ENCODE measurements around the gene TMEM154. TPM values are rescaled to one million over a fixed set of nuclear protein-coding genes. Genes with fewer than 3 reads are reported as not detected.

TMEM154 gene
- polyA plus RNA-seq, 3 donors from 2014 or later = 3.4 to 9.9 (median 5.0) TPM

DNA sequence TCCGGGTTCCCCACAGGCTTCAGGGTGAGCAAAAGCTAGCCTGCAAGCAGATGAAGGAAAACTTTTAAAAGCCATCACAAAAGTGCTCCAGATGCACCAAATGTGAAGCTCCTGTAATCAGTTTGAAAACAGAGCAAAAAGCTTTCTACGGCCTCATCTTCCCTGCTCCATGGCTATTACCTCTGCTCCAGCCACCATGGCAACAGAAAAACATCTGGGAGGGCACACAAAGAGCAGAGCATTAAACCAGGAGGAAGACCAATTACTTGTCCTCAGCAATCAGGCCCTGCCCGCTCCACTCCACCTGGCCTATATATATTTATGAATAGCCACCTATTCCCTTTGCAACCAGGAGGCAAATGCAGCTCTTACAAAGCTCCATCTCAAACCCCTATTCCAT, 33.6 kb downstream of the TMEM154 start:
- H3K9me3 Mint-ChIP-seq = no peaks in the 10 kb centered on the region
- peak overlapping the region in 1 of 6 donors; percentile 10 for H3K27ac Mint-ChIP-seq
- DNase-seq = no peak
- H3K27me3 Mint-ChIP-seq (ENCODE audit: low read depth in 3 of 3) = peaks cover 0 to 3% (median 1%) of the 10 kb centered on the region in 3 donors
- H3K36me3 Mint-ChIP-seq = no peaks in the 10 kb centered on the region
- H3K4me1 Mint-ChIP-seq = peaks cover 8 to 12% of the 10 kb centered on the region in 2 donors
- no peak overlapping the region for H3K4me3 Mint-ChIP-seq

DNA sequence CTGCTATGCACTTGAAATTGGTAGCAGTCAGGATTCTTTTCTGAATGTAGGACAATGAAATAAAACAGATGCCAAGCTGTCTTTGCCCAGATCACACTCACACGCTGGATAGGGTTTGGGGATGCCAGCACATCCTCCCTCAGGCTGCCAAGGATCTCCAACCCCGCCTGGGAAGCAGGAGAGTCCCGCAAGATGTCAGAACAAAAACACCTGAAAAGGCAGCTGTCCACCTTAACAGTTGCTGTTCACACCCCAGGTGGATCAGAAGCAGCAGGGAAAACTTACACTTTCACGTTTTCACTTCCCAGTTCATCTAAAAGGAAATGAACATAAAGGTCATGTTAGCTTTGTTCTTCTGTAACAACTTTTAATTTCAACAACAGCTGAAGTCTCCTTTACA, 35.7 kb downstream of the TMEM154 start:
- H3K36me3 Mint-ChIP-seq = no peaks in the 10 kb centered on the region
- DNase-seq = no peak
- no peaks in the 10 kb centered on the region for H3K9me3 Mint-ChIP-seq
- H3K27me3 Mint-ChIP-seq (ENCODE audit: low read depth in 3 of 3) = peaks cover 0 to 3% (median 1%) of the 10 kb centered on the region in 3 donors
- H3K27ac Mint-ChIP-seq = peak overlapping the region in 2 of 6 donors; percentile 9 to 20
- no peak overlapping the region for H3K4me3 Mint-ChIP-seq
- H3K4me1 Mint-ChIP-seq = peaks cover 8 to 12% of the 10 kb centered on the region in 2 donors

DNA sequence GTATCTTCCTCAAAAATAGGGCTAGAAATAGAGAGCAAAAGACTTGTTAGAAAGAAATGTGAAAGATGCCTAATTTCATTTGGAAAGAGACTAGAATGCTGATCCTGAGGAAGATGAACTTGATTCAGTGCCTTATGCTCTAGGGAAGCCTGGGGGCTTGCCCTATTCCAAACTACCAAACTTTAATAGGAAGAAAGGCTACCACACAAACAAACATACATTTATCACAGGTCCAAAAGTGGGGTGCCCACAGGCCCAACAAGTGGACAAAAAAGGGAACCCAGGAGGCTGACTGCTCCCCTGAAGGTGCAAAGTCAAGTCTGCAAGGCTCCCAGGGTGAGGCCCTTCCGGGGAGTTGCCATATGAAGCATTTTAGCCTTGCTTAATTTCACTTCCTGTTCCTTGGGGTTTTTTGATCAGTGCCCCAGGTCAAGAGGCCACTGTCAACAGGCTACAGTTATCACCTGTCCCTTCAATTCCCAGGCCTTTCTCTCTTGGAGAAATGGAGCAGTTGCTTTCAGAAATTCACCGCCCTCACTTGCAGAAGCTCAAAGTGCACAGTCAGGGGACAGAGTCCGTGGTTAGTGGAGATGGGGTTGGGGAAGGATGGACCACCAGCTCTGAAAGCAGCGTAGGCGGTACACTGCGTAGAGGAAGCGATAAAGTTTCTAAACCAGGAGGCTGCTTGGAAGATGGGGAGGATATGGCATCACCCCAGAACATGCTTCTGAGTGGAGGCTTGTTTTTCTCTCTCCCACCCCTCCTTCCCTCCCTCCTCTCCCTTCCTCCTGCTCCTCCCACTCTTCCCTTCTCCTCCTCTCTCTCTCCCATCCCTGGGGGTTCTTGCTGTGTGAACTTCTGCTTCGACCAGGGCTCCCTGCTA, 36.4 kb downstream of the TMEM154 start:
- Mint-ChIP-seq H3K27ac (peak overlapping the region in 2 of 6 donors; percentile 9 to 20), H3K4me1 (peaks cover 8 to 12% of the 10 kb centered on the region in 2 donors), H3K27me3 (ENCODE audit: low read depth in 3 of 3) (peaks cover 0 to 3% (median 1%) of the 10 kb centered on the region in 3 donors), H3K36me3 (no peaks in the 10 kb centered on the region), H3K4me3 (no peak overlapping the region), H3K9me3 (no peaks in the 10 kb centered on the region)
- peak in 1 of 3 donors; percentile 9 for DNase-seq

DNA sequence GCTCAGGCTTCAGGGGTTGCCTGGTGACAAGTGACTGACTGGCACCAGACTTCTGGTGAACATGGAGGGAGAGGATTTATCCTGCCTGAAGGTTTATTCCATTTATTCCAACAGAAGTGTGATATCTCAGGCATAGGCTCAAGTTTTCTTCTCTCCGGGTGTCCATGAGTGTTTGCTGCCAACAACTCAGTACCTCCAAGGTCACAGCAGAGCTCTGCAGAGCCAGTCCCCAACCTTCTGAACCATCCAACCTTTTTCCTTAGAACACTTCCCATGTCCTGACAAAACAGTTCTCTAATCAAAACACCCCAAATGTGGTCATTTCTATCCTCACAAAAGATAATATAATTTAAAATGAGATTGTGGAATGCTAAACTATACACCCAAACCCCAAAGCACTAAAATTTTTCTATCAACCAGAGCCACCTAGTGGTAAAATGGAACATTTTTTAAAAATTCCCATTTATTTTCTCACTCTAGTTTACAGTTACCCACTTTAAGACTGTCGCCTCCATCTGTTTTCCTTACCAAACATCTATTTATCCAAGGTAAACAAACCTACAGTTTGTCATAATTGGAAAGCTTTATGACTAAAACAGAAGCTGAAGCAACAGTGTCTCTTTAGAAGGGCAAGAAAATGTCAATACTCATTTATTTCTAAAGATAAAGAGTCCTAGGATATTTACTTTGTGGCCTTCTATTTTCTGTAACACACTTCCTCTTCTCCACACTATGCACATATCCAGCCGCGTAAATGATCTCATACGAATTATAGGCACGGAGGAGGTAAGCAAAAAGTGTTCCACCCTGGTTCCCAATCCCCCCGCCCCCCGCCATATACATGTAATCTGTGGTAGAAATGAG, 39.5 kb downstream of the TMEM154 start:
- no peak overlapping the region for H3K27ac Mint-ChIP-seq
- peaks cover 0 to 2% (median 1%) of the 10 kb centered on the region in 3 donors for H3K27me3 Mint-ChIP-seq (ENCODE audit: low read depth in 3 of 3)
- no peak overlapping the region for H3K4me3 Mint-ChIP-seq
- no peaks in the 10 kb centered on the region for H3K9me3 Mint-ChIP-seq
- no peaks in the 10 kb centered on the region for H3K36me3 Mint-ChIP-seq
- peaks cover 8 to 12% of the 10 kb centered on the region in 2 donors for H3K4me1 Mint-ChIP-seq
- peak; percentile 4 to 24 (median 19) for DNase-seq

DNA sequence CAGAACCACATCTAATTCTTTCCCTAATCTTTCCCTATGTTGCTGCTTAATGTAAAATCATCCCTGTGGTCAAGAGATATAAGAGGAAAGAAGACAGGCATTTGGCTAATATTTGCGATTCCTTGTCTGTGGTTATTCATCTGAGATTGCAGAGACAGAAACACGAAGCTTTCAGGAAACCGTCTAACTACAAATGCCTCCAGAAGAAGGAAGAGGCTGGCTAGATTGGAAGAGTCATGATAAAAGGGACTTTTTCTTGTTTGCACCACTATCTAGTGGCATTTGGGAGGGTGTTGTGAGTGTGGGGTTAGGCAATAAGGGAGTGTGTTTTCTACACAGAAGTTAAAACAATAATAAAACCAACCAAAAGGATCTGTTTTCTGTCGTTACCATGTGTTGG, 43.9 kb downstream of the TMEM154 start:
- Mint-ChIP-seq H3K4me3 (no peak overlapping the region), H3K27ac (no peak overlapping the region), H3K27me3 (ENCODE audit: low read depth in 3 of 3) (no peaks in the 10 kb centered on the region), H3K9me3 (no peaks in the 10 kb centered on the region), H3K36me3 (peaks cover 0 to 3% (median 0%) of the 10 kb centered on the region in 3 donors), H3K4me1 (no peaks in the 10 kb centered on the region)
- DNase-seq = no peak

DNA sequence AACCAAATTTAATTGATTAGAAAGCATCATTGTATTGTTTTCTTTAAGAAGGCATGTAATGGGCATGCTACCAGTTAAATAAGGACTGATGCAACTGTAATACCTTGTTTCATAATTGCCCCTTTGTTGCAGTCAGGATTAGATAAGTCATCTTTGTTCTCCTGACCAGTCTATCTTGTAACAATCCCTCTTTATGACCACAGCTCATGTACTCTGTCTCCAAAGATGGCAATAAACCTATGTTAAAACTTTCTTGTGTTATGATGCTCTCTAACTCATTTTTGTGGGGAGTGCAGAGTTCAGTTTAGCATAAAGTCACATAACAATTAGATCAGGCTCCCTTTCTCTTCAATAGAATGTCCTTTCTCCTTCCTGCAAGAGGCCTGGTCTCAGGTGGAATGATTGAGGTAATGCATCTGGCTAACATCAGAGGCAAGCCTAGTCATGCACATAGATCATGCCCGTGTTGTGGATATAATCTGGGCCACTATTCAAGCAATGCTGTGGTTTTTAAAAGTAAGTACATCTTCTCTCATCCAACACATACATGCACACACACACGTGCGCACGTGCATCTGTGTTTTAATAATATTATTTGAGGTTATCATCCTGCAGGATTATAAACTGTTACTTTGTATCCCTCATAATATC, 45.6 kb downstream of the TMEM154 start:
- peaks cover 0 to 7% (median 4%) of the 10 kb centered on the region in 3 donors for H3K36me3 Mint-ChIP-seq
- no peaks in the 10 kb centered on the region for H3K27me3 Mint-ChIP-seq (ENCODE audit: low read depth in 3 of 3)
- H3K27ac Mint-ChIP-seq = no peak overlapping the region
- H3K4me1 Mint-ChIP-seq = no peaks in the 10 kb centered on the region
- no peaks in the 10 kb centered on the region for H3K9me3 Mint-ChIP-seq
- no peak for DNase-seq
- no peak overlapping the region for H3K4me3 Mint-ChIP-seq

DNA sequence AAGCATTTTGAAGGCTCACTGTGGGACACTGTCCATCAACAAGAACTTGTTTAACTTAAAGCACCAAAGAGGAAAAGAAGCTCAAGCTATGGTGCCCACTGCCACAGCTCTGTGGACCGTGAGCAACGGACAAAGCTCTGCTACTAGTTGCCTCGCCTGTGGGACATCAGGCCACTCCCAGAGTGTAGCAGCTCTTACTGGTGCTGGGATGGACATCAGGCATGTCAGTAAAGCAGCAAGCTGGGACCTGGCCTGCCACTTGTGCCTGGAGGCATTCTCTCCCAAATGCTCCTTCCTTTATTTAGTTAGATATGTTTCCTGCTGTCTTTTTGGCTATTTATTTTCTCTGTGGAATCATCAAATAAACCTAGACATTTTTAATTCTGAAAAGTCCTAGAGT, 46.7 kb downstream of the TMEM154 start:
- Mint-ChIP-seq H3K4me3 (no peak overlapping the region), H3K4me1 (no peaks in the 10 kb centered on the region), H3K27ac (no peak overlapping the region), H3K27me3 (ENCODE audit: low read depth in 3 of 3) (no peaks in the 10 kb centered on the region), H3K36me3 (peaks cover 0 to 7% (median 4%) of the 10 kb centered on the region in 3 donors), H3K9me3 (no peaks in the 10 kb centered on the region)
- DNase-seq = no peak

DNA sequence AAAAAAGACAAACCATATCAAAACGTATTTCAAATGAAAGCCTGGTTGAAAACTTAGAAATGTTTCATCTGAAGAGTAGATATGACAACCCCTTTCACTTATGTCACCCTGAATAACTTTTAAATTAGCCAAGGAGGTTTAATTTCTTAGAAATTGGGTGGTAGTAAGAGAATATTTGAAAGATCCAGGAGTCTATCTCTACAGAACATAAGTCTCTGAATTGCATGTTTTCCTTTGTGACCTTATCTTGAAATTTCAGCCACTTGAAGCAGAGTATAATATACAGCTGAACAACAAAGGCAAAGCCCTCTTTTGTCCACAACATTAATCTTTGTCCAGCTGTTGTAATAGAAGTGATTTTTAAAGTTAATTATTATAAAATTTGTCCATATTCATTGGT, 49.5 kb downstream of the TMEM154 start:
- Mint-ChIP-seq H3K4me1 (no peaks in the 10 kb centered on the region), H3K9me3 (no peaks in the 10 kb centered on the region), H3K36me3 (peaks cover 0 to 7% (median 4%) of the 10 kb centered on the region in 3 donors), H3K27ac (no peak overlapping the region), H3K27me3 (ENCODE audit: low read depth in 3 of 3) (no peaks in the 10 kb centered on the region), H3K4me3 (no peak overlapping the region)
- no peak for DNase-seq

DNA sequence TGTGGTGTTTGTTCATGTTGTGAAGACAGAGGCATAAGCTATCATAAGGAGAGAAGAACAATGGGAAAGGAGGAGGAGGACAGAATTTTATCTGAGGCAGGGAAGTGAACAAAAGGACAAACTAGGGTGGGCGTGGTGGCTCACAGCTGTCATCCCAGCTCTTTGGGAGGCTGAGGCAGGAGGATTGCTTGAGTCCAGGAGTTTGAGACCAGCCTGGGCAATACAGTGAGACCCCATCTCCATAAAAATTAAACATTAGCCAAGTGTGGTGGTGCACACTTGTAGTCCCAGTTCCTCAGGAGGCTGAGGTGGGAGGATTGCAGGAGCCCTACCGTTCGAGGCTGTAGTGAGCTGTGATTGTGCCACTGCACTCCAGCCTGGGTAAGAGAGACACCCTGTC, 49.9 kb downstream of the TMEM154 start:
- Mint-ChIP-seq H3K27ac (no peak overlapping the region), H3K27me3 (ENCODE audit: low read depth in 3 of 3) (no peaks in the 10 kb centered on the region), H3K36me3 (peaks cover 0 to 7% (median 4%) of the 10 kb centered on the region in 3 donors), H3K9me3 (no peaks in the 10 kb centered on the region), H3K4me3 (no peak overlapping the region), H3K4me1 (no peaks in the 10 kb centered on the region)
- DNase-seq = no peak

DNA sequence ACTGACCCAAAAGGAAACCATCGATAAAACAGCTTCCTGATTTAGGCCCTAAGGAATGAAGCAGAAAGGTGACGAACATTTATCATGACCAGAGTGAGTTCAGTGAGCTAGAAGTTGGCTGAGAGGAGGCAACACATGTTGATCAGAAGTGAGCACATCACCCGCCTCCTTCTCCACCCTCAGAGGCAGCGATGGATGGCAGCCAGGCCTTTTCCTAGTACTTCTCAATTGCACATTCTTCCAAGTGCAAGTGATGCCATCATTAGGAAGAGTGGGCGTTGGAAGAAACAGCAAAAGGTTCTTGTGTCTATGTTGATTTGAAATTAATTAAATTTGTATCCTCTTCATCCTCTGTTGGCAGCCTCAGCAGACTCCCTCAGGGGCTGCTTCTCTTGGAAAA, 51.7 kb downstream of the TMEM154 start:
- Mint-ChIP-seq H3K27ac (no peak overlapping the region), H3K4me3 (no peak overlapping the region), H3K36me3 (peaks cover 0 to 7% (median 4%) of the 10 kb centered on the region in 3 donors), H3K27me3 (ENCODE audit: low read depth in 3 of 3) (no peaks in the 10 kb centered on the region), H3K9me3 (no peaks in the 10 kb centered on the region), H3K4me1 (no peaks in the 10 kb centered on the region)
- no peak for DNase-seq

DNA sequence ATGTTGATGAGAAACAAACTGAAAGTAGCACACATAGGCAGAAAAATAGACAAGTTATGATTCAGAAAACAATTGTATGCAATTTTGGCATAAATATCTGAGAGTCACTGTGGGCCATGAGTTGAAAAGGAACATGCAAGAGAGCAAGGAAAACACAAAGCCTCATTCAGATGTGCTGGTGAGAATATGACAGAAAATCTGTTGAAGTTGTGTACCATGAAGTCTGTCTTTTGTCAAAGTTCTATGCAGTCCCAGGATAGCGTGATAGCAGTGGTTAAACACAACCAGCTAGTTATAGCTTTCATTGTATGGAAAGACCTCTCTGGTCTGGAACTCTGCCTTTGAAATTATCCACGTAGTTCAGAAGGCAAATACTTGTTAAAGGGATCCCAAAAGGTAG, 53.0 kb downstream of the TMEM154 start:
- no peak overlapping the region for H3K4me3 Mint-ChIP-seq
- no peak overlapping the region for H3K27ac Mint-ChIP-seq

DNA sequence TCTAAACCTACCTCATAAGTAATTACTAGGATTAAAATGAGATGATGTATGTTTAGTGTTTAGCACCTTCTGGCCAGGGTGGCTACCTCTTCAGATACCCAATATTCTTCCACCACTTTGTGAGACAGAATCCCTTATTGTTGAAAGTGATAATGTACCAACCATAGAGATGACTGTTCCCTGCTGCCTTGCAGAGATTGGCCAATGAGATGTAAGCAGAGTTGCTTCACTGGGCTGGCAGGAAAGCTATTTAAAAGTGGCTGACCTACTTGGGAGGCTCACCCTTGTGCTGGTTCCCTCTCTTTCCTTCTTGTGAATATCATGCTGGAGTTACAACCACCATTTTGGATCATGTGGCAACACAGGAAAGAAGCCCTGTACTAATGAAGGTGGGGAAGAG, 58.9 kb downstream of the TMEM154 start:
- DNase-seq = no peak
- H3K4me3 Mint-ChIP-seq = no peak overlapping the region
- H3K27me3 Mint-ChIP-seq (ENCODE audit: low read depth in 3 of 3) = peaks cover 3 to 7% (median 5%) of the 10 kb centered on the region in 3 donors
- no peaks in the 10 kb centered on the region for H3K36me3 Mint-ChIP-seq
- H3K9me3 Mint-ChIP-seq = no peaks in the 10 kb centered on the region
- no peak overlapping the region for H3K27ac Mint-ChIP-seq
- H3K4me1 Mint-ChIP-seq = no peaks in the 10 kb centered on the region

More for the DNA sequence above, 53.0 kb downstream of the TMEM154 start:
- DNase-seq = no peak
- Mint-ChIP-seq H3K4me1 (no peaks in the 10 kb centered on the region), H3K9me3 (no peaks in the 10 kb centered on the region), H3K36me3 (peaks cover 0 to 4% (median 4%) of the 10 kb centered on the region in 3 donors), H3K27me3 (ENCODE audit: low read depth in 3 of 3) (no peaks in the 10 kb centered on the region)

DNA sequence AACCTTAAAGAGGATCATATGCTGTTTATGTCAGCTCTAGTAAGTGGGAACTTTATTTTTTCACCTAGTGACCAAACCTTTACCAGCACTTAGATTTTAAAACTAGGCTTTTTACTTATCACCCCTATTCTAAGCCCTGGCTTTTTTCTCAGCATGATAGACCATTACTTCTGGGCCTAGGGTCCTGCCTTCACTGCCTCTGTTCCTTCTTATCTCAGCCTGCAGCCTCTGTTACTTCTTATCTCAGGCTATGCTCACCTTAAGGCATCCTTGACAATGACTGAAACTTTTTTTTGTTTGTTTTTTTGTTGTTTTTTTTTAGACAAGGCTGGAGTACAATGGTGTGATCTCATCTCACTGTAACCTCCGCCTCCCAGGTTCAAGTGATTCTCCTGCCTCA, 59.6 kb downstream of the TMEM154 start:
- Mint-ChIP-seq H3K4me1 (no peaks in the 10 kb centered on the region), H3K27ac (no peak overlapping the region), H3K4me3 (no peak overlapping the region), H3K36me3 (no peaks in the 10 kb centered on the region), H3K27me3 (ENCODE audit: low read depth in 3 of 3) (peaks cover 5 to 7% (median 5%) of the 10 kb centered on the region in 3 donors), H3K9me3 (no peaks in the 10 kb centered on the region)
- DNase-seq = no peak
